CD4-positive, alpha-beta T cell treated with Interleukin-1 beta for 1 hour (primary cell): ENCODE measurements around the gene TRDMT1.
"Not testable (repeated sequence)": the region's sequence is repeated elsewhere in the genome, so short reads cannot be mapped to it uniquely, and the experiment has no call there.

ENCODE experiments used
- DNase-seq, 2 donors: peaks; one replicate each; pipeline ENCODE4 v3.0.0-alpha.2; 2020 to 2022

TRDMT1 gene

DNA sequence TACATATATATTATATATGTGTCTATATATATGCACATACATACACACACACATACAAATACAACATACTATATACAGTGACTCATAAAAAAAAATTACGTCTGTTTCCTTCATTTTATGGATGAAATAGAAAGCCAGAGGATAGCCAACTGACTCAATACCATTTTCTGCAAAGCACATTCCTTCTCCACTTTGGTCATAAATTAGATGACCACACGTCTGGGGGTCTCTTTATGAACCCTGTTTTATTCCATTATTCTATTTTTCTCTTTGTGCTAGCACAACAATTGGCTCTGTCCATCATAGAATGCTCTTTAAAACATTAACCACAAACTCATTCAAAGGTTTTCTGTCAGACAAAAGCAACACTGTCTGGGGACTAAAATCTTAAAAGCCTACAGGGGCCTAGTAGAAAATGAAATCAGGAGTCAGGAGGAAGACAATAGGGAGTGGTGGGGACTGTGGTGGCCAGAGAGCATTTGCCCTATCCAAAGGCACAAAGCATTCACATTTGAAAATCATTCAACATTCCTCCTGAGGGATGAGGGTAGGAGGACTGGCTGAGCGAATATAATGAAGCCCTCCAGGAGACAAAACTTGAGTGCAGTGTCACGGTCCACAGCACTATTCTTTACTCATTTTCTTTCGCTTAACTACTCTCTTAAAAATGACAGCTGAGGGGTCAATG lies 76.1 kb downstream of the TRDMT1 start:
- DNase-seq: no peak

GRCh38 chr10:17123961-17124360 lies 77.5 kb downstream of the TRDMT1 start:
- DNase-seq: no peak

GRCh38 chr10:17122726-17123661 lies 78.5 kb downstream of the TRDMT1 start:
- DNase-seq: no peak

- no peak for DNase-seq
Observed at GRCh38 chr10:17122052-17122451, 79.4 kb downstream of the TRDMT1 start.

- DNase-seq: no peak
Observed at GRCh38 chr10:17120694-17121093, 80.8 kb downstream of the TRDMT1 start.

- no peak for DNase-seq
Observed at GRCh38 chr10:17119845-17120244, 81.6 kb downstream of the TRDMT1 start.

DNA sequence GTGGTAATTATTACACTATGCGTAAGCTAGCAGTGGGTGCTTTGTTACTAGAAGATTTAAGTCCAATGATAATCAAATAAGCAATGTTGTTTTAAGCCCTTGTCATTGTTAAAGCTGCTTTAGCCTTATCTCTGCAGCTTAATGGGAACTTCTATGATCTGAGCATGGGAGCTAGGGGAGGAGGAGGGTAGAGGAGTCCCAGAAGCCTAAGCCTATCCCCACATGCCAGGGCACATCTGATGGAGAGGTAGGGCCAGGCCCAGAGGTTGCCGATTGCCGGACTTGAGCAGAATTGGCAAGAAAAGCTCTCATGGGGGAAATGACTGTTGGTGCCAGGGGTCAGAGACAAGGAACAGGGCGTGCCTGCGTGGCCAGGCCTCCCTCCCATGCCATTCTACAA lies 85.3 kb downstream of the TRDMT1 start:
- no peak for DNase-seq

DNA sequence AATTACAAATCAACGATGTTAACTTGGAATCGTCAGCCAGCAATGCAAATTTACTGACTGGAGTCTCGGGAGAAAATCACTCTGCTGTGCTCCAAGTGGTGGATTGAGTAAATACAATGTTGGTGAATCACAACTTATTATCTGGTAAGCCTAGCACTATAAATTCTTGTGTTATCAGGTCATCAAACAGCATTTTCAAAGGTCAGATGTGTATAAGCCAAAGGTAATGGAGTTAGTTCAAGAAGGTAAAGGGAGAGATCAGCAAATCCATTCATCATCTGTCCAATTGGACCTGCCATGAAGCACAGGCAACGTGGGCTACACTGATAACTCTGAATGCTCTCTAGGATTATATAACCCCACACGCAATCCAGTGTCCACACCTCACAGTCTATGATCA lies 85.8 kb downstream of the TRDMT1 start:
- DNase-seq: no peak

GRCh38 chr10:17114878-17115444 lies 86.5 kb downstream of the TRDMT1 start:
- DNase-seq: not testable (repeated sequence)

DNA sequence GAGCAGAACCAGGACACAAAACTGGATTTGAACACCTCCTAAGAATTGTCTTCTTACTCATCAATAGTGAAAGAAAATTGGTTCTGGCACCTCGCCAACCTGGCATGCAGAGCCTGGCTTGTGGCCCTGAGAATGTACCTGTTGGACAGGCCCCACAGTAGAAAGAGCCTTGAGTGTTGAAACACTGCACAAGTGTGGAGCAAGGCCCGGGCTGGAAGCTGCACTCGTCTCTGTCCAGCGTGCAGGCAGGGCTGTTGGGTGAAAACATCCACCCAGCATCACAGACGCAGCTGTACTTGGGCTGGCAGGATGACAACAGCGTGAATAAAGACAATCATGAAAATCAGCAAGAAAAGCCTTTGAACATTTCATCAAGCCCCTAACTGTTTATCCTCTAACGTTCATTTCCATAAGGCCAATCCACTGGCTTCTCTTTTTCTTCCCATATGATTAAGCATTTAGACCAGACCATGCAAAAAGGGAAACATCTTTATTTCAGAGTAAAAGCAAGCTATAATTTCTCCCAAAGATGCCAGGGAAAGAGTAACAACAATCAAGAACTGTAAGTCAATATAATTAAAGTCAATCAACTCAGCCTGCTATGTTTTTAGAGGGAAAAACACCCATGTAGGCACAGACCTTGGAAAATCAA lies 87.5 kb downstream of the TRDMT1 start:
- DNase-seq: no peak

DNA sequence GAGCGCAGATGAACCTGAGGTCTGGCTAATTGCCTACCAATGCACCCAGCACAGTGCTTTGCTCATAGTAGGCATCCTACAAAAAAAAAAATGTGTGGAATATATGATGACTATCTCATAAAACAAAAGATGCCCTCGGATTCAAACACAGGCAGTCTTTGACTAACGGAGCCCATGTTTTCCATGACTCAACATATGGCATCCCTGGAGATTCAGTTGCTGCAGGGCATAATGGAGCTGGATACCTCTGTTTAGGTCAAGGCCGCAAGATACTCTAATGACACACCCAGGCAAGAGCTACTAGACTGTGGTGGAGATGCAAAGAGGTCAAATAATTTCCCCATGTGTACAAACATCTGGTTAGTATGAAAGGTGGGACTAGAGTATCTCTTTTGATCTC lies 88.1 kb downstream of the TRDMT1 start:
- DNase-seq: no peak

DNA sequence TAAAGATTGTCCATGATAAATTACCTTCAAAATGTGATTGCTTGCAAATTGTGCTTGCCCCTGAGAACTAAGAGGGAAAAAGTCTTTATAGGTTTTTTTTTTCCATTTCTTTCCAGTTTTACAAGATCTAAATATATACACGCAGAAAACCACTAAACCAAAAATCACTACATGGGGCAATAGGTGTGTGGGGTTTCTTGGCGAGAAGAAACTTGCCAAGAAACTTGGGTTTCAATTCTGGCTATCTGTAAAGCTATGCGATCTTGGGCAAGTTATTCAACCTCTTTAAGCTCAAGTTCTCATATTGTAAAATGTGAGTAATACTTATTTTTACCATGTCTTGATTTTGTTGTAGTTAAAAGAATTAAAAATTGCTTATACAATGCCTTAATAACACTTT lies 88.9 kb downstream of the TRDMT1 start:
- DNase-seq: no peak

- no peak for DNase-seq
Observed at GRCh38 chr10:17109475-17110207, 91.8 kb downstream of the TRDMT1 start.

GRCh38 chr10:17109046-17109445 lies 92.4 kb downstream of the TRDMT1 start:
- DNase-seq: no peak

GRCh38 chr10:17106991-17107390 lies 94.5 kb downstream of the TRDMT1 start:
- DNase-seq: no peak

DNA sequence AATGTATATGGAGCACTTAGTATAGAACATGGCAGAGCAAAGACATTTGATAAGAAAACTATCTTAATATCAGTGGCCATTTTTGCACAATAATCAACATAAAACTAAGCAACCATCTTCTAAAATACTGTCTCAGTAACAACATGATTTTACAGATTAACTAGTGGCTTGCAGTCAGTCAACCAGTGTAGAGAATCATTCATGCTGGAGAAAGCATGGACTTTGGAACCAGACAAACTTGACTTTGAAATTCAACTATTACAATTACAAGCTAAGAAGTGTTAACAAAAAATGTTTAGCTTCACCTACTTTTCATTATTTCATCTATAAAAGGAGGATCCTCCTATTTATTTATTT lies 99.6 kb downstream of the TRDMT1 start:
- DNase-seq: no peak

- DNase-seq: no peak
Observed at GRCh38 chr10:17101257-17101909, 100.1 kb downstream of the TRDMT1 start.

- DNase-seq: no peak
Observed at GRCh38 chr10:17100586-17100985, 100.9 kb downstream of the TRDMT1 start.

DNA sequence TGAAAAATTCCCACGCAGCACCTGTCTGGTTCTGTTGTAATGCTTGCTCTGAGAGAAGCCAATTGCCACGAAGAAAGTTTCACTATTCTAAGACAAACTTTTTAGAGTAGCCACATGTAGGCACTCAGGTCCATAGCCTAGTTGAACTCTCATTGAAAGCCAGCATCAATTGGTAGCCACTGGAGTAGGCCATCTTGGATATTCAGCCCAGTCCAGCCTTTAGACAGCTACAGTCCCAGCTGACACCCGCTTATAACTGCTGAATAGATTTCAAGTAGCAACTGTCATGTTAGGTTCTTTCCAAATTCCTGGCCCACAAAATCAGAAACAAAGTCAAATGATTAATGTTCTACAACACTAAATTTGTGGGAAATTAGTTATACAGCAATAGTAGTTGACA lies 103.5 kb downstream of the TRDMT1 start:
- no peak for DNase-seq
